GM23338 (cell line): ENCODE results near the gene SPATC1L. TPM values are rescaled to one million over a fixed set of nuclear protein-coding genes. Genes with fewer than 3 reads are reported as not detected.
A peak's percentile ranks its signal among the peaks of the same experiment; 100 is the strongest.

ENCODE experiments used
- ATAC-seq: fragments of 200-7000 bp; cut with Tn5 transposase; 3 replicates; pipeline ENCODE4 v1.9.1; 2020
- DNase-seq: peaks from one replicate; pipeline ENCODE4 v3.0.0-alpha.2; 2015; ENCODE audit warnings: low spot score
- H2AFZ ChIP-seq: fragments of 200-600 bp; sonication (generic); 2 replicates; pipeline ENCODE4 v1.8.0; 2016; ENCODE audit warnings: antibody characterized with exemption, mild to moderate bottlenecking, moderate library complexity
- H3F3A ChIP-seq: fragments of 200-600 bp; sonication (generic); replicated peaks from 2 replicates; pipeline ENCODE4 v1.8.0; 2017; ENCODE audit warnings: antibody characterized with exemption, mixed run types, low read depth
- H3K27ac ChIP-seq: fragments of 200-600 bp; sonication (generic); 2 replicates; pipeline ENCODE4 v1.6.1; 2016; ENCODE audit warnings: low read depth
- H3K27me3 ChIP-seq: fragments of 200-600 bp; sonication (generic); 2 replicates; pipeline ENCODE4 v1.8.0; 2016; ENCODE audit warnings: mild to moderate bottlenecking, mixed run types, moderate library complexity; ENCODE audit not compliant: insufficient read depth
- H3K36me3 ChIP-seq: fragments of 200-600 bp; sonication (generic); 2 replicates; pipeline ENCODE4 v1.8.0; 2016; ENCODE audit warnings: mild to moderate bottlenecking; ENCODE audit not compliant: insufficient read depth
- H3K4me1 ChIP-seq: fragments of 200-600 bp; sonication (generic); 2 replicates; pipeline ENCODE4 v1.8.0; 2016; ENCODE audit warnings: mild to moderate bottlenecking, moderate library complexity; ENCODE audit not compliant: insufficient read depth
- H3K4me2 ChIP-seq: fragments of 200-600 bp; sonication (generic); 2 replicates; pipeline ENCODE4 v1.7.1; 2017; ENCODE audit warnings: mixed run types
- H3K4me3 ChIP-seq: fragments of 200-600 bp; sonication (generic); 2 replicates; pipeline ENCODE4 v1.6.1; 2016; ENCODE audit warnings: mixed run types
- H3K79me2 ChIP-seq: fragments of 200-600 bp; sonication (generic); replicated peaks from 2 replicates; pipeline ENCODE4 v1.8.0; 2017; ENCODE audit warnings: mild to moderate bottlenecking; ENCODE audit not compliant: insufficient read depth
- H3K9me2 ChIP-seq: fragments of 200-600 bp; sonication (generic); 2 replicates; pipeline ENCODE4 v1.8.0; 2017; ENCODE audit not compliant: insufficient read depth
- H4K20me1 ChIP-seq: fragments of 200-600 bp; sonication (generic); replicated peaks from 2 replicates; pipeline ENCODE4 v1.8.0; 2017; ENCODE audit warnings: mild to moderate bottlenecking; ENCODE audit not compliant: insufficient read depth
- H3K27ac Mint-ChIP-seq: 2 replicates; pipeline ENCODE4 v1.8.0; 2020; ENCODE audit warnings: inconsistent platforms, mild to moderate bottlenecking, moderate library complexity, mixed read lengths
- H3K27me3 Mint-ChIP-seq: 3 replicates; pipeline ENCODE4 v1.8.0; 2022; ENCODE audit warnings: low read depth, mild to moderate bottlenecking, moderate library complexity, mixed read lengths, inconsistent platforms; ENCODE audit not compliant: insufficient read depth, poor library complexity
- H3K36me3 Mint-ChIP-seq: 3 replicates; pipeline ENCODE4 v1.8.0; 2021; ENCODE audit warnings: low read depth, mild to moderate bottlenecking, inconsistent platforms, moderate library complexity, mixed read lengths
- H3K4me1 Mint-ChIP-seq: 3 replicates; pipeline ENCODE4 v1.8.0; 2020; ENCODE audit warnings: mild to moderate bottlenecking, inconsistent platforms, mixed read lengths
- H3K4me3 Mint-ChIP-seq: 3 replicates; pipeline ENCODE4 v1.8.0; 2021; ENCODE audit warnings: moderate library complexity, mild to moderate bottlenecking, inconsistent platforms, mixed read lengths
- H3K9me3 Mint-ChIP-seq: 3 replicates; pipeline ENCODE4 v1.8.0; 2020; ENCODE audit warnings: moderate library complexity, mild to moderate bottlenecking, inconsistent platforms, mixed read lengths
- CREB1 ChIP-seq: fragments of 250-450 bp; sonication (Bioruptor Pico); IDR thresholded peaks from 2 replicates; pipeline ENCODE4 v1.5.0; 2020; ENCODE audit warnings: low read depth, mild to moderate bottlenecking, moderate library complexity
- ETS1 ChIP-seq: IDR thresholded peaks from 2 replicates; pipeline ENCODE4 v1.6.1; 2016; ENCODE audit warnings: antibody characterized with exemption
- EZH2 ChIP-seq: fragments of 200-600 bp; sonication (generic); IDR thresholded peaks from one replicate; pipeline ENCODE4 v1.8.0; 2017; ENCODE audit warnings: antibody characterized with exemption, mild to moderate bottlenecking, low read depth; ENCODE audit not compliant: unreplicated experiment
- EZH2phosphoT487 ChIP-seq: fragments of 200-600 bp; sonication (generic); IDR thresholded peaks from one replicate; pipeline ENCODE4 v1.8.1; 2018; ENCODE audit warnings: antibody characterized with exemption; ENCODE audit not compliant: unreplicated experiment
- JUNB ChIP-seq: IDR thresholded peaks from one replicate; pipeline ENCODE4 v1.6.1; 2016; ENCODE audit warnings: antibody characterized with exemption; ENCODE audit not compliant: unreplicated experiment
- NANOG ChIP-seq: IDR thresholded peaks from 2 replicates; pipeline ENCODE4 v1.6.1; 2016; ENCODE audit warnings: antibody characterized with exemption, borderline replicate concordance
- POLR2AphosphoS5 ChIP-seq: IDR thresholded peaks from 2 replicates; pipeline ENCODE4 v1.6.1; 2016; ENCODE audit warnings: antibody characterized with exemption, low read depth
- STAT1 ChIP-seq: IDR thresholded peaks from one replicate; pipeline ENCODE4 v1.6.1; 2016; ENCODE audit warnings: antibody characterized with exemption; ENCODE audit not compliant: unreplicated experiment
- ZNF114 ChIP-seq: fragments of 250-450 bp; sonication (Bioruptor Pico); IDR thresholded peaks from 2 replicates; pipeline ENCODE4 v1.5.0; 2020; ENCODE audit warnings: mild to moderate bottlenecking, moderate library complexity
- polyA plus RNA-seq: library from polyadenylated mRNA; unstranded; fragments of >200 nt; fragmentation: Nextera tagmentation; extraction: Ambion mirVana; gene quantifications from 2 replicates; pipeline ENCODE4 v1.2.1, GENCODE V29; 2016
- total RNA-seq: library from RNA; depleted of rRNA; stranded (reverse); fragments of >200 nt; shearing (Covaris generic); gene quantifications from 2 replicates; pipeline ENCODE4 v1.2.3, GENCODE V29; 2014
- TF ChIP-seq, protein P1 (sequence below): fragments of 250-450 bp; sonication (Bioruptor Pico); IDR thresholded peaks from 2 replicates; pipeline ENCODE4 v1.5.0; 2020; ENCODE audit warnings: mild to moderate bottlenecking, moderate library complexity
- TF ChIP-seq, protein P2 (sequence below), 2 experiments: fragments of 200-600 bp in 1 of 2; sonication (generic) in 1 of 2; conservative IDR thresholded peaks; 2 replicates each; pipeline versions ENCODE4 v1.5.1 to v1.6.1; 2016 to 2017; ENCODE audit warnings: antibody characterized with exemption in 2 of 2, low read depth in 2 of 2, mild to moderate bottlenecking in 2 of 2, moderate library complexity in 1 of 2

SPATC1L gene
- total and polyA plus RNA-seq, 2 experiments from 2014 or later: 37.6 to 70.2 TPM

GRCh38 chr21:46139686-46140085, 44.6 kb downstream of the SPATC1L start:
- Histone ChIP-seq H3K36me3 (no peaks in the 10 kb centered on the region), H3K79me2 (no peaks in the 10 kb centered on the region), H3F3A (0 out of 2 replicates have a peak, but pooled peaks cover under 1% of the 10 kb centered on the region), H3K9me2 (no peaks in the 10 kb centered on the region), H3K4me1 (no peaks in the 10 kb centered on the region), H2AFZ (no peak overlapping the region), H3K4me3 (no peak overlapping the region), H3K27ac (no peak overlapping the region), H3K27me3 (no peaks in the 10 kb centered on the region), H4K20me1 (no peaks in the 10 kb centered on the region), H3K4me2 (no peak overlapping the region)
- TF ChIP-seq EZH2phosphoT487 (no peak), ETS1 (no peak), NANOG (no peak), ZNF114 (no peak), CREB1 (CRISPR knock-in tag) (no peak), STAT1 (no peak)
- H3K27me3 Mint-ChIP-seq: peaks cover 3% of the 10 kb centered on the region
- H3K9me3 Mint-ChIP-seq: peaks cover 2% of the 10 kb centered on the region; the same call in 2 of the 3 replicates
- ATAC-seq (no peak), DNase-seq (no peak)
- peaks cover 7% of the 10 kb centered on the region; the same call in 2 of the 3 replicates for H3K4me1 Mint-ChIP-seq
- H3K27ac Mint-ChIP-seq: no peak overlapping the region
- no peak overlapping the region for H3K4me3 Mint-ChIP-seq
- H3K36me3 Mint-ChIP-seq: peaks cover 12% of the 10 kb centered on the region

DNA sequence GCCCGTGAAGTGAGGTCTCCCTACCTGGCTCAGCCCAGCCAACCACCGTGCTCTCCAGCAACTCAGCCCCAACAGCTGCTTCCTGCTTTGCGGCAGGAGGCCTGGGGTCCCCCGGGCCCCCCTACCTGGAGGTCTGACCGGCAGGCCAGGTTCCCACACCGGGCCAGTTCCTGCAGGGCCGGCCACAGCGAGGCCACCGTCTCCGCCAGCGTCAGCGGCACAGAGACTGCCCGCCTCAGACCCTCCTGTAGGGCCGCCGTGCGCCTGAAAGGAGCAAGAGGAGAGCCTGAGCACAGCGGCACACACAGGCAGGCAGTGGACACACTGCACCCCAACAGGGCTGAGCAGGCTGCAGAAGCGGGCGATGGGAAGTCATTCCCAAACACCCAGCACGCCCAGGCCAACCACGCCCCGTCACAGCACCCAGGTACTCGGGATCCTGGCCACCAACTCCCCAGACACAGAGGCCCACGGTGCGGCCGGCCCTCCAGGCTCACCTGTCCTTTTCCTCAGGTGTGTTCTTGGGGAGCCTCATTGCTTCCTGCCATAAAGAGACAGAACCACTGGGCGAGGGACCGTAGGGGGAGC, 45.8 kb downstream of the SPATC1L start:
- Histone ChIP-seq H3K27ac (no peak overlapping the region), H2AFZ (no peak overlapping the region), H3K79me2 (no peaks in the 10 kb centered on the region), H3K27me3 (no peaks in the 10 kb centered on the region), H4K20me1 (no peaks in the 10 kb centered on the region), H3K4me1 (no peaks in the 10 kb centered on the region), H3K9me2 (no peaks in the 10 kb centered on the region), H3F3A (no peaks in the 10 kb centered on the region), H3K36me3 (no peaks in the 10 kb centered on the region), H3K4me3 (no peak overlapping the region), H3K4me2 (no peak overlapping the region)
- Mint-ChIP-seq H3K4me1 (peaks cover 3% of the 10 kb centered on the region; the same call in 1 of the 3 replicates), H3K36me3 (peaks cover 9% of the 10 kb centered on the region), H3K4me3 (no peak overlapping the region), H3K9me3 (no peaks in the 10 kb centered on the region), H3K27me3 (peaks cover 3% of the 10 kb centered on the region), H3K27ac (no peak overlapping the region)
- ATAC-seq (peak; percentile 42; the same call in 2 of the 3 replicates), DNase-seq (no peak)
- TF ChIP-seq EZH2phosphoT487 (no peak), CREB1 (CRISPR knock-in tag) (no peak), EZH2 (no peak), POLR2AphosphoS5 (no peak), STAT1 (no peak), NANOG (no peak), ZNF114 (no peak), ETS1 (no peak), JUNB (no peak)
- TF ChIP-seq, protein P1, sequence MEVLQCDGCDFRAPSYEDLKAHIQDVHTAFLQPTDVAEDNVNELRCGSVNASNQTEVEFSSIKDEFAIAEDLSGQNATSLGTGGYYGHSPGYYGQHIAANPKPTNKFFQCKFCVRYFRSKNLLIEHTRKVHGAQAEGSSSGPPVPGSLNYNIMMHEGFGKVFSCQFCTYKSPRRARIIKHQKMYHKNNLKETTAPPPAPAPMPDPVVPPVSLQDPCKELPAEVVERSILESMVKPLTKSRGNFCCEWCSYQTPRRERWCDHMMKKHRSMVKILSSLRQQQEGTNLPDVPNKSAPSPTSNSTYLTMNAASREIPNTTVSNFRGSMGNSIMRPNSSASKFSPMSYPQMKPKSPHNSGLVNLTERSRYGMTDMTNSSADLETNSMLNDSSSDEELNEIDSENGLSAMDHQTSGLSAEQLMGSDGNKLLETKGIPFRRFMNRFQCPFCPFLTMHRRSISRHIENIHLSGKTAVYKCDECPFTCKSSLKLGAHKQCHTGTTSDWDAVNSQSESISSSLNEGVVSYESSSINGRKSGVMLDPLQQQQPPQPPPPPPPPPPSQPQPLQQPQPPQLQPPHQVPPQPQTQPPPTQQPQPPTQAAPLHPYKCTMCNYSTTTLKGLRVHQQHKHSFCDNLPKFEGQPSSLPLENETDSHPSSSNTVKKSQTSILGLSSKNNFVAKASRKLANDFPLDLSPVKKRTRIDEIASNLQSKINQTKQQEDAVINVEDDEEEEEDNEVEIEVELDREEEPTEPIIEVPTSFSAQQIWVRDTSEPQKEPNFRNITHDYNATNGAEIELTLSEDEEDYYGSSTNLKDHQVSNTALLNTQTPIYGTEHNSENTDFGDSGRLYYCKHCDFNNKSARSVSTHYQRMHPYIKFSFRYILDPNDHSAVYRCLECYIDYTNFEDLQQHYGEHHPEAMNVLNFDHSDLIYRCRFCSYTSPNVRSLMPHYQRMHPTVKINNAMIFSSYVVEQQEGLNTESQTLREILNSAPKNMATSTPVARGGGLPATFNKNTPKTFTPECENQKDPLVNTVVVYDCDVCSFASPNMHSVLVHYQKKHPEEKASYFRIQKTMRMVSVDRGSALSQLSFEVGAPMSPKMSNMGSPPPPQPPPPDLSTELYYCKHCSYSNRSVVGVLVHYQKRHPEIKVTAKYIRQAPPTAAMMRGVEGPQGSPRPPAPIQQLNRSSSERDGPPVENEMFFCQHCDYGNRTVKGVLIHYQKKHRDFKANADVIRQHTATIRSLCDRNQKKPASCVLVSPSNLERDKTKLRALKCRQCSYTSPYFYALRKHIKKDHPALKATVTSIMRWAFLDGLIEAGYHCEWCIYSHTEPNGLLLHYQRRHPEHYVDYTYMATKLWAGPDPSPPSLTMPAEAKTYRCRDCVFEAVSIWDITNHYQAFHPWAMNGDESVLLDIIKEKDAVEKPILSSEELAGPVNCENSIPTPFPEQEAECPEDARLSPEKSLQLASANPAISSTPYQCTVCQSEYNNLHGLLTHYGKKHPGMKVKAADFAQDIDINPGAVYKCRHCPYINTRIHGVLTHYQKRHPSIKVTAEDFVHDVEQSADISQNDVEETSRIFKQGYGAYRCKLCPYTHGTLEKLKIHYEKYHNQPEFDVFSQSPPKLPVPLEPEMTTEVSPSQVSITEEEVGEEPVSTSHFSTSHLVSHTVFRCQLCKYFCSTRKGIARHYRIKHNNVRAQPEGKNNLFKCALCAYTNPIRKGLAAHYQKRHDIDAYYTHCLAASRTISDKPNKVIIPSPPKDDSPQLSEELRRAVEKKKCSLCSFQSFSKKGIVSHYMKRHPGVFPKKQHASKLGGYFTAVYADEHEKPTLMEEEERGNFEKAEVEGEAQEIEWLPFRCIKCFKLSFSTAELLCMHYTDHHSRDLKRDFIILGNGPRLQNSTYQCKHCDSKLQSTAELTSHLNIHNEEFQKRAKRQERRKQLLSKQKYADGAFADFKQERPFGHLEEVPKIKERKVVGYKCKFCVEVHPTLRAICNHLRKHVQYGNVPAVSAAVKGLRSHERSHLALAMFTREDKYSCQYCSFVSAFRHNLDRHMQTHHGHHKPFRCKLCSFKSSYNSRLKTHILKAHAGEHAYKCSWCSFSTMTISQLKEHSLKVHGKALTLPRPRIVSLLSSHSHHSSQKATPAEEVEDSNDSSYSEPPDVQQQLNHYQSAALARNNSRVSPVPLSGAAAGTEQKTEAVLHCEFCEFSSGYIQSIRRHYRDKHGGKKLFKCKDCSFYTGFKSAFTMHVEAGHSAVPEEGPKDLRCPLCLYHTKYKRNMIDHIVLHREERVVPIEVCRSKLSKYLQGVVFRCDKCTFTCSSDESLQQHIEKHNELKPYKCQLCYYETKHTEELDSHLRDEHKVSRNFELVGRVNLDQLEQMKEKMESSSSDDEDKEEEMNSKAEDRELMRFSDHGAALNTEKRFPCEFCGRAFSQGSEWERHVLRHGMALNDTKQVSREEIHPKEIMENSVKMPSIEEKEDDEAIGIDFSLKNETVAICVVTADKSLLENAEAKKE (CRISPR knock-in tag): no peak
- TF ChIP-seq, protein P2, sequence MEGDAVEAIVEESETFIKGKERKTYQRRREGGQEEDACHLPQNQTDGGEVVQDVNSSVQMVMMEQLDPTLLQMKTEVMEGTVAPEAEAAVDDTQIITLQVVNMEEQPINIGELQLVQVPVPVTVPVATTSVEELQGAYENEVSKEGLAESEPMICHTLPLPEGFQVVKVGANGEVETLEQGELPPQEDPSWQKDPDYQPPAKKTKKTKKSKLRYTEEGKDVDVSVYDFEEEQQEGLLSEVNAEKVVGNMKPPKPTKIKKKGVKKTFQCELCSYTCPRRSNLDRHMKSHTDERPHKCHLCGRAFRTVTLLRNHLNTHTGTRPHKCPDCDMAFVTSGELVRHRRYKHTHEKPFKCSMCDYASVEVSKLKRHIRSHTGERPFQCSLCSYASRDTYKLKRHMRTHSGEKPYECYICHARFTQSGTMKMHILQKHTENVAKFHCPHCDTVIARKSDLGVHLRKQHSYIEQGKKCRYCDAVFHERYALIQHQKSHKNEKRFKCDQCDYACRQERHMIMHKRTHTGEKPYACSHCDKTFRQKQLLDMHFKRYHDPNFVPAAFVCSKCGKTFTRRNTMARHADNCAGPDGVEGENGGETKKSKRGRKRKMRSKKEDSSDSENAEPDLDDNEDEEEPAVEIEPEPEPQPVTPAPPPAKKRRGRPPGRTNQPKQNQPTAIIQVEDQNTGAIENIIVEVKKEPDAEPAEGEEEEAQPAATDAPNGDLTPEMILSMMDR (conservative IDR thresholded peaks at IDR 0.05; ENCODE audit: low read depth in 2 of 2): no peak
